ENCODE data around the gene ADARB1.

- TF ChIP-seq, protein P1, sequence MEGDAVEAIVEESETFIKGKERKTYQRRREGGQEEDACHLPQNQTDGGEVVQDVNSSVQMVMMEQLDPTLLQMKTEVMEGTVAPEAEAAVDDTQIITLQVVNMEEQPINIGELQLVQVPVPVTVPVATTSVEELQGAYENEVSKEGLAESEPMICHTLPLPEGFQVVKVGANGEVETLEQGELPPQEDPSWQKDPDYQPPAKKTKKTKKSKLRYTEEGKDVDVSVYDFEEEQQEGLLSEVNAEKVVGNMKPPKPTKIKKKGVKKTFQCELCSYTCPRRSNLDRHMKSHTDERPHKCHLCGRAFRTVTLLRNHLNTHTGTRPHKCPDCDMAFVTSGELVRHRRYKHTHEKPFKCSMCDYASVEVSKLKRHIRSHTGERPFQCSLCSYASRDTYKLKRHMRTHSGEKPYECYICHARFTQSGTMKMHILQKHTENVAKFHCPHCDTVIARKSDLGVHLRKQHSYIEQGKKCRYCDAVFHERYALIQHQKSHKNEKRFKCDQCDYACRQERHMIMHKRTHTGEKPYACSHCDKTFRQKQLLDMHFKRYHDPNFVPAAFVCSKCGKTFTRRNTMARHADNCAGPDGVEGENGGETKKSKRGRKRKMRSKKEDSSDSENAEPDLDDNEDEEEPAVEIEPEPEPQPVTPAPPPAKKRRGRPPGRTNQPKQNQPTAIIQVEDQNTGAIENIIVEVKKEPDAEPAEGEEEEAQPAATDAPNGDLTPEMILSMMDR (conservative IDR thresholded peaks at IDR 0.05; ENCODE audit: low read length) = no peak
- TF ChIP-seq EZH2phosphoT487 (IDR thresholded peaks at IDR 0.05; ENCODE audit: borderline replicate concordance, low read depth, low read length) = no peak
Observed at GRCh38 chr21:45209685-45210284, 135.4 kb downstream of the ADARB1 start.

All from OCI-LY7 (cell line).